Nephron (organoid): Measurements from ENCODE around the gene LILRA5.

Source experiments
- H3K27ac Mint-ChIP-seq, 3 experiments: 2 replicates each; pipeline ENCODE4 v1.8.0; 2020; ENCODE audit warnings: mixed read lengths in 3 of 3, mild to moderate bottlenecking in 2 of 3, moderate library complexity in 1 of 3
- H3K27me3 Mint-ChIP-seq: 2 replicates; pipeline ENCODE4 v1.8.0; 2021; ENCODE audit warnings: low read depth, mild to moderate bottlenecking, moderate library complexity, mixed read lengths
- H3K36me3 Mint-ChIP-seq: 2 replicates; pipeline ENCODE4 v1.8.0; 2020; ENCODE audit warnings: low read depth, mixed read lengths
- H3K4me1 Mint-ChIP-seq: 2 replicates; pipeline ENCODE4 v1.8.0; 2020; ENCODE audit warnings: mixed read lengths
- H3K4me3 Mint-ChIP-seq, 3 experiments: 2 replicates each; pipeline ENCODE4 v1.8.0; 2020; ENCODE audit warnings: mild to moderate bottlenecking in 3 of 3, mixed read lengths in 3 of 3, moderate library complexity in 2 of 3
- H3K9me3 Mint-ChIP-seq: 2 replicates; pipeline ENCODE4 v1.8.0; 2020; ENCODE audit warnings: mixed read lengths
- CTCF ChIP-seq, 3 experiments: fragments of 200-600 bp; sonication (generic); IDR thresholded peaks; one replicate each; pipeline ENCODE4 v1.5.0; 2021; ENCODE audit warnings: antibody characterized with exemption in 3 of 3; ENCODE audit not compliant: unreplicated experiment in 3 of 3

The LILRA5 gene

DNA sequence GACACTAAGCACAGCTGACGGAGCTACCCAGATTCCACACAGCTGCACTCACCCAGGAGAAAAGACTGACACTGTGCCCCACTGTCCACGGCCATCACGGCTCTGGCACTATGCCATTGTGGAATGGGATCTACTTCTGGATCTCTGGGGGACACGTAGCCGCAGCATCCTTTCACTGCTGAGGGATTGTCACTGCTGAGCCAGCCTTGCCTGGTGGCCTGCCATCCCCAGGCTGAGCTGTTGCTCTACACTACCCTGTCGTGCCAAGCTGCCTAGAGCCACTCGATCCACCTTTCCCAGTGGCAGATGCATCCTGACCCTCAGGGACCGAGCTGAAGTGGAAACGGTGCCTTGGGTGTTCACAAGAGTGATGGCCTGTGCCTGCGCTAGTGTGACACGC, 50.9 kb downstream of the LILRA5 start:
- Mint-ChIP-seq H3K4me3 (no peak overlapping the region), H3K4me1 (no peaks in the 10 kb centered on the region), H3K27ac (no peak overlapping the region), H3K9me3 (no peaks in the 10 kb centered on the region), H3K36me3 (no peaks in the 10 kb centered on the region), H3K27me3 (no peaks in the 10 kb centered on the region)
- no peak for TF ChIP-seq CTCF (IDR thresholded peaks at IDR 0.05; ENCODE audit: unreplicated experiment in 3 of 3)

DNA sequence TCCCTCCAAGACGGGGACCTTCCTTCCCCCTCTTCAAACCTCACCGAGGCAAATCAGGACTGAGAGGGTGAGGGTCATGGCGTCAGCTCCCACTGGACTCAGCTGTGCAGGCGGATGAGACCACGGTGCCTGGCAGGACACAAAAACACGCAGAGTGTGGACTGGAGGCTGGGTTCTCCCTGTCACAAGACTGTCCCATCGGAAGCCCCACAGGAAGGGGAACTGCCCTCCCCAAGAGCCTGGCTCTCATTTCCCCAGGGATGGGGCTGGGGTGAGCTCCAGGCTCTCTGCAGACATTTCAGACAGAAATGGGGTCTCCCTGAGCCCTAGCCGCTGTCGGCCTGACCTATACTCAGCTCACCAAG, 55.9 kb downstream of the LILRA5 start, which contains the start of gene LILRB5:
Gene LILRB5 (minus strand): TSS at position 158 of the 365 bp plus-strand sequence. CDS start 80 bp downstream, at position 78.
- H3K4me3 Mint-ChIP-seq = no peak within 1 kb of the TSS
- H3K27ac Mint-ChIP-seq = no peak within 1 kb of the TSS
- TF ChIP-seq CTCF (IDR thresholded peaks at IDR 0.05; ENCODE audit: unreplicated experiment in 3 of 3) = no peak
- H3K4me1 Mint-ChIP-seq = no peaks in the 10 kb centered on the region
- H3K36me3 Mint-ChIP-seq = no peaks in the 10 kb centered on the region
- H3K9me3 Mint-ChIP-seq = no peaks in the 10 kb centered on the region
- H3K27me3 Mint-ChIP-seq = no peaks in the 10 kb centered on the region
